Measurements from ENCODE around the gene TAF6. TPM values are rescaled to one million over a fixed set of nuclear protein-coding genes. Genes with fewer than 3 reads are reported as not detected.
A peak's percentile ranks its signal among the peaks of the same experiment; 100 is the strongest.

TAF6 gene
- total and polyA plus RNA-seq, 2 experiments from 2014 or later = 40.5 to 53.0 TPM

DNA sequence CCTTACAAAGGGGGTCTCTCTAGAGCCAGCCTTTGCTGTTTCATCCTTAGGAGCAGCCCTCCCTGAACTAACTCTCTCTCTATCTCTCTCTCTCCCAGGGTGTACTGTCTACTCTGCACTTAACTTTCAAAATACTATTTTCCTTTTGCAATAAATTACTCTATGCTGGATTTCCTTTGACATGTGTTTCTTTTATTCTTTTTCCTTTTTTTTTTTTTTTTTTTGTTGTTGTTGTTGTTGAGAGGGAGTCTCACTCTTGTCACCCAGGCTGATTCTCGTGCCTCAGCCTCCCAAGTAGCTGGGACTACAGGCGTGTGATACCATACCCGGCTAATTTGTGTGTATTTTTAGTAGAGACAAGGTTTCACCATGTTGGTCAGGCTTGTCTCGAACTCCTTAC is 36.2 kb downstream of the TAF6 start:
- no peak overlapping the region for H3K4me2 ChIP-seq (ENCODE audit: unreplicated experiment)
- TF ChIP-seq EZH2phosphoT487 (IDR thresholded peaks at IDR 0.05; ENCODE audit: insufficient read depth, low read depth) (no peak), EZH2 (IDR thresholded peaks at IDR 0.05; ENCODE audit: insufficient read depth, poor library complexity, severe bottlenecking) (no peak)
- H4K20me1 ChIP-seq (ENCODE audit: insufficient read depth) = no peaks in the 10 kb centered on the region

GRCh38 chr7:100081535-100082102 is 37.5 kb downstream of the TAF6 start, which contains the start of gene ZNF3:
Gene ZNF3, minus strand, starts transcription at chr7:100081723. Its CDS starts 4,366 bp downstream, at chr7:100077357.
- peak within 1 kb of the TSS; percentile 97 for H3K4me3 ChIP-seq
- WGBS, 2 experiments (ENCODE audit: low coverage in 1 of 2, low lambda C conversion rate in 2 of 2, missing lambda C conversion rate in 2 of 2) = 2% methylated on average over 54 to 55 of the region's 55 CpGs
- H3K9me2 ChIP-seq (ENCODE audit: insufficient read depth) = no peaks in the 10 kb centered on the region
- peak within 1 kb of the TSS; percentile 90 for H3K4me2 ChIP-seq (ENCODE audit: unreplicated experiment)
- no peak for TF ChIP-seq EZH2phosphoT487 (IDR thresholded peaks at IDR 0.05; ENCODE audit: insufficient read depth, low read depth)
- no peak for TF ChIP-seq EZH2 (IDR thresholded peaks at IDR 0.05; ENCODE audit: insufficient read depth, poor library complexity, severe bottlenecking)
- peaks cover 15% of the 10 kb centered on the region for H3K4me1 ChIP-seq (ENCODE audit: insufficient read depth)
- no peaks in the 10 kb centered on the region for H3K9me3 ChIP-seq (ENCODE audit: low read depth)
- in situ Hi-C loops (cut with MboI) = no loop called here
- H3K9ac ChIP-seq = peak within 1 kb of the TSS; percentile 92
- H3K27ac ChIP-seq = peak within 1 kb of the TSS; percentile 63
- no peaks in the 10 kb centered on the region for H3K27me3 ChIP-seq (replicated peaks; ENCODE audit: insufficient read depth)
- peak within 1 kb of the TSS; percentile 83 for H2AFZ ChIP-seq
- H3K79me2 ChIP-seq (ENCODE audit: insufficient read depth) = peaks cover 49% of the 10 kb centered on the region
- no peaks in the 10 kb centered on the region for H4K20me1 ChIP-seq (ENCODE audit: insufficient read depth)
- H3K36me3 ChIP-seq (ENCODE audit: low read depth) = peaks cover 6% of the 10 kb centered on the region
- H3F3A ChIP-seq (ENCODE audit: insufficient read depth) = peaks cover 6% of the 10 kb centered on the region
- DNase-seq = peak; percentile 99

More for the DNA sequence above, 36.2 kb downstream of the TAF6 start:
- Histone ChIP-seq H3K9ac (no peak overlapping the region), H3K27ac (no peak overlapping the region), H3K79me2 (ENCODE audit: insufficient read depth) (peaks cover 36% of the 10 kb centered on the region), H3K9me3 (ENCODE audit: low read depth) (no peaks in the 10 kb centered on the region), H2AFZ (no peak overlapping the region), H3K4me3 (no peak overlapping the region), H3K36me3 (ENCODE audit: low read depth) (no peaks in the 10 kb centered on the region), H3F3A (ENCODE audit: insufficient read depth) (peaks cover 19% of the 10 kb centered on the region), H3K27me3 (replicated peaks; ENCODE audit: insufficient read depth) (no peaks in the 10 kb centered on the region), H3K4me1 (ENCODE audit: insufficient read depth) (peaks cover 27% of the 10 kb centered on the region), H3K9me2 (ENCODE audit: insufficient read depth) (no peaks in the 10 kb centered on the region)
- DNase-seq = no peak
- in situ Hi-C loops (cut with MboI) = no loop called here
- 85 to 86% methylated on average over 4 of the region's 4 CpGs for WGBS, 2 experiments (ENCODE audit: low coverage in 1 of 2, low lambda C conversion rate in 2 of 2, missing lambda C conversion rate in 2 of 2)

- 1% methylated on average over 34 of the region's 34 CpGs for WGBS, 2 experiments (ENCODE audit: low coverage in 1 of 2, low lambda C conversion rate in 2 of 2, missing lambda C conversion rate in 2 of 2)
- Histone ChIP-seq H3K9me3 (ENCODE audit: low read depth) (no peaks in the 10 kb centered on the region), H3K36me3 (ENCODE audit: low read depth) (peaks cover 9% of the 10 kb centered on the region), H3K27me3 (replicated peaks; ENCODE audit: insufficient read depth) (no peaks in the 10 kb centered on the region), H3K9me2 (ENCODE audit: insufficient read depth) (no peaks in the 10 kb centered on the region), H2AFZ (peak overlapping the region; percentile 64), H3K27ac (peak overlapping the region; percentile 63), H3F3A (ENCODE audit: insufficient read depth) (peaks cover under 1% of the 10 kb centered on the region; the same call in 1 of the 2 replicates), H3K4me3 (peak overlapping the region; percentile 97), H3K79me2 (ENCODE audit: insufficient read depth) (peaks cover 55% of the 10 kb centered on the region), H3K4me2 (ENCODE audit: unreplicated experiment) (peak overlapping the region; percentile 90), H4K20me1 (ENCODE audit: insufficient read depth) (no peaks in the 10 kb centered on the region), H3K4me1 (ENCODE audit: insufficient read depth) (peaks cover 10% of the 10 kb centered on the region), H3K9ac (peak overlapping the region; percentile 92)
- DNase-seq = peak; percentile 55
- no peak for TF ChIP-seq EZH2phosphoT487 (IDR thresholded peaks at IDR 0.05; ENCODE audit: insufficient read depth, low read depth)
- TF ChIP-seq EZH2 (IDR thresholded peaks at IDR 0.05; ENCODE audit: insufficient read depth, poor library complexity, severe bottlenecking) = no peak
- in situ Hi-C loops (cut with MboI) = no loop called here
Observed at GRCh38 chr7:100080907-100081534, 38.1 kb downstream of the TAF6 start.

DNA sequence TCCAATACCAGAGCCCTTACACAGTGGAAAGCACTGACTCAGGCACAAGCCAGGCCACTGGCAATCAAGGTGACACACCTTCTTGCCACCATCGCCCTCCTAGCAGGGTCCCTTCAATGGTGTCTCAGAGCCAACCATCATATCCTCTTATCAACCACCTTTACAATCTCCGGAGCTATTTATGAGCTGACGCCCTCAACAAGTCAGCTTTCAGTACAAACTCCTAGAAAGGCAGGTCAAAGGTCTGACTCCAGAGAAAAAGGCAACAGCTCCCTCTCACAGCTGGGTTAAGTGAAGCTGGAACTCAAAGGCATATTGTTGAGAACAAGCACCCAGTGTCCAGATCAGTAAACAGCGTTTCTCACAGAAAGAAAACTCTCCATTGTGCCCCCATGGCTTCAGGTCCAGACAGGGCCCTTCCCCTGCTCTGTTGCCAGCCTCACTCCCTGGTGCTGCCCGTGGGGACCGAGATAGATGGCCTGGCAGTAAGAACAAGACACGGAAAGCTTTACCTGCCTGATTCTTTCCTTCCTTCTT is 40.1 kb downstream of the TAF6 start:
- peaks cover 10% of the 10 kb centered on the region for H3K4me1 ChIP-seq (ENCODE audit: insufficient read depth)
- no peaks in the 10 kb centered on the region for H3K9me2 ChIP-seq (ENCODE audit: insufficient read depth)
- 78 to 83% methylated on average over 7 of the region's 7 CpGs for WGBS, 2 experiments (ENCODE audit: low coverage in 1 of 2, low lambda C conversion rate in 2 of 2, missing lambda C conversion rate in 2 of 2)
- DNase-seq = no peak
- peaks cover 27% of the 10 kb centered on the region for H3K36me3 ChIP-seq (ENCODE audit: low read depth)
- in situ Hi-C loops (cut with MboI) = no loop called here
- no peak overlapping the region for H3K27ac ChIP-seq
- H3K4me3 ChIP-seq = no peak overlapping the region
- TF ChIP-seq EZH2phosphoT487 (IDR thresholded peaks at IDR 0.05; ENCODE audit: insufficient read depth, low read depth) (no peak), EZH2 (IDR thresholded peaks at IDR 0.05; ENCODE audit: insufficient read depth, poor library complexity, severe bottlenecking) (no peak)
- H3K27me3 ChIP-seq (replicated peaks; ENCODE audit: insufficient read depth) = no peaks in the 10 kb centered on the region
- H3F3A ChIP-seq (ENCODE audit: insufficient read depth) = no peaks in the 10 kb centered on the region
- no peaks in the 10 kb centered on the region for H4K20me1 ChIP-seq (ENCODE audit: insufficient read depth)
- H2AFZ ChIP-seq = no peak overlapping the region
- peaks cover 69% of the 10 kb centered on the region for H3K79me2 ChIP-seq (ENCODE audit: insufficient read depth)
- no peaks in the 10 kb centered on the region for H3K9me3 ChIP-seq (ENCODE audit: low read depth)
- H3K4me2 ChIP-seq (ENCODE audit: unreplicated experiment) = no peak overlapping the region
- peak overlapping the region; percentile 92; the same call in 1 of the 2 replicates for H3K9ac ChIP-seq
